Adrenal gland (tissue), 5 donors: ENCODE results near the gene DYSF.

Experiments
- POLR2A ChIP-seq, 2 donors: fragments of 450-650 bp; IDR thresholded peaks; one replicate each; pipeline ENCODE4 v1.6.1; 2017; ENCODE audit warnings: antibody characterized with exemption in 2 of 2, mild to moderate bottlenecking in 2 of 2, moderate library complexity in 1 of 2
- TF ChIP-seq, protein P1 (sequence below), 6 experiments: fragments of 450-650 bp in 4 of 6; fragments of 200-600 bp in 2 of 6; sonication (generic) in 1 of 6; IDR thresholded peaks; 1 replicate in 5 of 6; 2 replicates in 1 of 6; pipeline versions ENCODE4 v1.5.1 to v1.8.0; 2016 to 2021; ENCODE audit warnings: antibody characterized with exemption in 6 of 6, mild to moderate bottlenecking in 2 of 6, moderate library complexity in 1 of 6
- donor health status: DM: no; HTN: no; CAD: no.

DNA sequence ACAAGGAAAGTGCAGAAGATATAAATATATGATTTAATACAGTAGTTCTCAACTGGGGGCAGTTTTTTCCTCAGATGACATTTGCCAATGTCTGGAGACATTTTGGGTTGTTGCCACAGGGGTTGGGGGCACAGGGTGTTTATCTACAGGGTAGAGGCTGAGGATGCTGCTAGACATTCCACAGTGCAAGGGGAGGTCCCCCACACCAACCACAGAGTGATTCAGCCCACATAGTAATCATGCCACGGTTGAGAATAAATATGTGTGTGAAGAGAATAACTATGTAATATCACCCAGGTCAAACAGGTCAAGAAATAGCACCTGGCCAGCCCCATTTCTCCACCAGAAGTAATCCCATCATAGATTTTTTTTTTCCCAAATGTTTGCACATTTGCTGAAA is 17.9 kb downstream of the DYSF start:
- TF ChIP-seq, protein P1, sequence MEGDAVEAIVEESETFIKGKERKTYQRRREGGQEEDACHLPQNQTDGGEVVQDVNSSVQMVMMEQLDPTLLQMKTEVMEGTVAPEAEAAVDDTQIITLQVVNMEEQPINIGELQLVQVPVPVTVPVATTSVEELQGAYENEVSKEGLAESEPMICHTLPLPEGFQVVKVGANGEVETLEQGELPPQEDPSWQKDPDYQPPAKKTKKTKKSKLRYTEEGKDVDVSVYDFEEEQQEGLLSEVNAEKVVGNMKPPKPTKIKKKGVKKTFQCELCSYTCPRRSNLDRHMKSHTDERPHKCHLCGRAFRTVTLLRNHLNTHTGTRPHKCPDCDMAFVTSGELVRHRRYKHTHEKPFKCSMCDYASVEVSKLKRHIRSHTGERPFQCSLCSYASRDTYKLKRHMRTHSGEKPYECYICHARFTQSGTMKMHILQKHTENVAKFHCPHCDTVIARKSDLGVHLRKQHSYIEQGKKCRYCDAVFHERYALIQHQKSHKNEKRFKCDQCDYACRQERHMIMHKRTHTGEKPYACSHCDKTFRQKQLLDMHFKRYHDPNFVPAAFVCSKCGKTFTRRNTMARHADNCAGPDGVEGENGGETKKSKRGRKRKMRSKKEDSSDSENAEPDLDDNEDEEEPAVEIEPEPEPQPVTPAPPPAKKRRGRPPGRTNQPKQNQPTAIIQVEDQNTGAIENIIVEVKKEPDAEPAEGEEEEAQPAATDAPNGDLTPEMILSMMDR (IDR thresholded peaks at IDR 0.05) = no peak
- no peak for TF ChIP-seq POLR2A (IDR thresholded peaks at IDR 0.05)
